Anterior cingulate cortex (tissue), 58 donors: ENCODE data around the gene GAPDH.
A peak's percentile ranks its signal among the peaks of the same experiment; 100 is the strongest.
"Not testable (repeated sequence)": the region's sequence is repeated elsewhere in the genome, so short reads cannot be mapped to it uniquely, and the experiment has no call there.

ENCODE experiments used
- DNase-seq, 58 donors: peaks; one replicate each; lab custom pipeline; 2025; lab: John Stamatoyannopoulos, UW

The GAPDH gene

DNA sequence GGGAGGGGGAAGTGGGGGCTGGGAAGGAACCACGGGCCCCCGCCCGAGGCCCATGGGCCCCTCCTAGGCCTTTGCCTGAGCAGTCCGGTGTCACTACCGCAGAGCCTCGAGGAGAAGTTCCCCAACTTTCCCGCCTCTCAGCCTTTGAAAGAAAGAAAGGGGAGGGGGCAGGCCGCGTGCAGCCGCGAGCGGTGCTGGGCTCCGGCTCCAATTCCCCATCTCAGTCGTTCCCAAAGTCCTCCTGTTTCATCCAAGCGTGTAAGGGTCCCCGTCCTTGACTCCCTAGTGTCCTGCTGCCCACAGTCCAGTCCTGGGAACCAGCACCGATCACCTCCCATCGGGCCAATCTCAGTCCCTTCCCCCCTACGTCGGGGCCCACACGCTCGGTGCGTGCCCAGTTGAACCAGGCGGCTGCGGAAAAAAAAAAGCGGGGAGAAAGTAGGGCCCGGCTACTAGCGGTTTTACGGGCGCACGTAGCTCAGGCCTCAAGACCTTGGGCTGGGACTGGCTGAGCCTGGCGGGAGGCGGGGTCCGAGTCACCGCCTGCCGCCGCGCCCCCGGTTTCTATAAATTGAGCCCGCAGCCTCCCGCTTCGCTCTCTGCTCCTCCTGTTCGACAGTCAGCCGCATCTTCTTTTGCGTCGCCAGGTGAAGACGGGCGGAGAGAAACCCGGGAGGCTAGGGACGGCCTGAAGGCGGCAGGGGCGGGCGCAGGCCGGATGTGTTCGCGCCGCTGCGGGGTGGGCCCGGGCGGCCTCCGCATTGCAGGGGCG, at the start of gene GAPDH:
TSS of gene GAPDH (plus strand) at position 595 of the 772 bp plus-strand sequence. CDS start 316 bp downstream, outside the sequence.
- DNase-seq = peak; percentile 78 to 98 (median 95)

GRCh38 chr12:6488240-6488639, 46.1 kb upstream of the GAPDH start:
- no peak for DNase-seq

DNA sequence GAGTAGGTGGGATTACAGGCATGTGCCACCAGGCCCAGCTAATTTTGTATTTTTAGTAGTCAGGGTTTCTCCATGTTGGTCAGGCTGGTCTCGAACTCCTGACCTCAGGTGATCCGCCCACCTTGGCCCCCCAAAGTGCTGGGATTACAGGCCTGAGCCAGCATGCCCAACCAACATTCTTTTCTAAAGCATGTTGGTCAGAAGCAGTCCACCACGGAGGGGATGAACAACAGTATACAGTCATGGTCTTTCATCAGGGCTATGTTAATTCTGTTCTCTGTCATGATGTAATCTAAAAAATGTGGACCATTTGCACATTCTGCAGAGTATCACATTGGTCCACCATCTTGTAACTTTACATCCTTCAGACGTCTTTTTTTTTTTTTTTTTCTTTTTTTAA, 44.9 kb upstream of the GAPDH start:
- DNase-seq = no peak

GRCh38 chr12:6490673-6491072, 43.6 kb upstream of the GAPDH start:
- DNase-seq = not testable (repeated sequence)

DNA sequence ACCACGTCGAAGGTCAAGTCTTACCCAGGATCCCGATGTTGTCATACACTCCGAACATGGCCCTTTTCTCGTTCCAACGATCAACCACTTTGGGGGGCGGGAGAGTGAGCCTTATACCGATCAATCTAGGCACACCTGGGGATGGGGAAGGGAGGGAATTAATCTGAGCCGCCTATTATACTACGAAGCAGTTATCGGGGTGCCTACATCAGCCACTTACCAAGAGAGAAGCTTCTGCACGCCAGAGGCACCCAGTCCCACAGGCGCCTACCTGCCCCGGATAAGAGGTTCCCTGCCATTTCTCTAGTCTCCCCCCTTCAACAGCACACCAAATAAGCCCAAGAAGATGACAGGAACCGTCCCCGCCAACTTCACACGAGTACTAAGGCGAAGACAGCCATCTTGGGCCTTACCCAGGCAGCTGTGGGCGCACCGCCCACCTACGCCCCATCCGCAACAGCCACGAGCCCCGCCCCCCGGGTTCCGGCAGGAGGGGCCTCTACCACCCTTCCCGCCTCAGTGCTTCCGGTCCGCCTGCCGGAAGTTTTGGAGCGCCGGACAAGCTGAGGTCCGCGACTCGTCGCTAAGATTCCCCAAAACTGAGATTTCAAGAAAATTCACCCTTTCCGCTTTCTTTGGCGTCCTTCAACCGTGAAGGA, 41.4 kb upstream of the GAPDH start, which contains the start of gene MRPL51:
TSS of gene MRPL51 (minus strand) at position 425 of the 659 bp plus-strand sequence. CDS start at position 299, 126 bp downstream.
- DNase-seq = peak; percentile 26 to 98 (median 91)

GRCh38 chr12:6493497-6494257, 40.6 kb upstream of the GAPDH start, which contains the start of gene NCAPD2:
Gene NCAPD2 (plus strand): TSS chr12:6494102. CDS start chr12:6495099, 997 bp downstream.
- peak; percentile 38 to 97 (median 94) for DNase-seq

GRCh38 chr12:6494258-6494743, 40.0 kb upstream of the GAPDH start:
- DNase-seq = no peak

DNA sequence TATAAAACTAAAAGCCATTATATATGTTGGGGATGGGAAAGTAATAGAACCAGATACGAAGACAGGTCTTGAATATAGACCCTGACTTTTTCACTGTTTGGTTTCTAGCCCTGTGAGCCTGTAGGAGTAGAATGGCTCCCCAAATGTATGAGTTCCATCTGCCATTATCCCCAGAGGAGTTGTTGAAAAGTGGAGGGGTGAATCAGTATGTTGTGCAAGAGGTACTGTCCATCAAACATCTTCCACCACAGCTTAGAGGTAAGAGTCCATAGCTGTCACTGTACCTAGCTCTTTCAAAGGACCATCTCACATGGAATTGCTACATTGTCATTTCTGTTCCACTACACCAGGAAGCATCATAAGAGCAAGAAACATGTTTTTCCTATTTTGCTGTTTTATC, 39.3 kb upstream of the GAPDH start:
- DNase-seq = no peak

DNA sequence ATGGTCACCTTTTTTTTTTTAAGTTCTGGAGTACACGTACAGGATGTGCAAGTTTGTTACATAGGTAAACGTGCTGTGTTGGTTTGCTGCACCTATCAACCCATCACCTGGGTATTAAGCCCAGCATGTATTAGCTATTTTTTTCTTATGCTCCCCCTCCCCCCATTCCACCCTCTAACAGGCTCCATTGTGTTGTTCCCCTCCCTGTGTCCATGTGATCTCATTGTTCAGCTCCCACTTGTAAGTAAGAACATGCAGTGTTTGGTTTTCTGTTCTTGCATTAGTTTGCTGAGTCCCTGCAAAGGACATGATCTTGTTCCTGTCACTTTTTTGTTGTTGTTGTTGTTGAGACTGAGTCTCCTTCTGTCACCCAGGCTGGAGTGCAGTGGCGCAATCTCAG, 37.0 kb upstream of the GAPDH start:
- DNase-seq = peak in 19 of 58 donors; percentile 1 to 69 (median 17)

- DNase-seq = no peak
Measured at GRCh38 chr12:6500466-6500865, 33.9 kb upstream of the GAPDH start.

DNA sequence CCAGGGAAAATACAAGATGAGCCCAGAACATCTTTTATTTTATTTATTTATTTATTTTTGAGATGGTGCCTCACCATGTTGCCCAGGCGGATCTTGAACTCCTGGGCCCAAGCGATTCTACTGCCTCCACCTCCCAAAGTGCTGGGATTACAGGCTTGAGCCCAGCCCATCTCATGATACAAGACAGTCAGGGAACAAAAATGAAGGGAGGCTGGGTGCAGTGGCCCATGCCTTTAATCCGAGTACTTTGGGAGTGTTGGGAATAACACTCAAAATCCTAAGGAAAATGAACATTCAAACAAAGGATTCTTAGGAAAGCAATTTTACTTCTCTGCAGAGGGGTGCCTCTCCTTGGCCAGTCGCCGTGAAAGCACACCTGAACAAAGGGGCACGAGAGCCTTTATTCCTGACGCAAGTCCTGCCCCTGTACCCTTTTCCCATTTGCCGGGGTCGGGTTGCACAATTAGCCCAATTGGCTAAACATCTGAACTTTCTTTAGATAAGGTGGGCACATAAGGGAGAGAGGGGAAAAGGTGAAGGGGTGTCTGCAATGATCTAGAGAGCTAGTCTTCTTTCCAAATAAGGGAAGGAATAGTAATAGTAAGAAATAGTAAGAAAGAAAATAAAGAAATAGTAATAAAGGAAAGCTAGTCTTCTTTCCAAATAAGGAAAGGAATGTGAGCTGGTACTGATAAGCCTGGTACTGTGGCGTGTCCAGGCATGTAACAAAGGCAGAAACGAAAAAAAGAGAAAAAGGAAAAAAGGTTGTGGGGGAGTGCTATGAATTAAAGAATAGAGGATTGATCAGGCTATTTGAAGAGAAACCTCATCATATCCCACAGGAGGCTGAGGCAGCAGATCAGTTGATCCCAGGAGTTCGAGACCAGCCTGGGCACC, 27.0 kb upstream of the GAPDH start:
- DNase-seq = no peak

DNA sequence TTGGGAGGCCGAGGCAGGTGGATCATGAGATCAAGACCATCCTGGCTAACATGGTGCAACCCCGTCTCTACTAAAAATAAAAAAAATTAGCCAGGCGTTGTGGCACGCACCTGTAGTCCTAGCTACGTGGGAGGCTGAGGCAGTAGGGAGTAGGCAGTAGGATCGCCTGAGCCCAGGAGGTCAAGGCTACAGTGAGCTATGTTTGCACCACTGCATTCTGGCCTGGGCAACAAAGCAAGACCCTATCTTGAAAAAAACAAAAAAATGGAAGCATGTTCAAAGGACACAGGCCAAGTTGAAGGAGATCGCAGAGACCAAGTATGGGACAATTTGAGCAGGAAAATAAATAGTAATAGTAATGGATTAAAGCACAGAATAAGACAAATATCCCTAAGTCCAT, 26.2 kb upstream of the GAPDH start:
- DNase-seq = no peak

DNA sequence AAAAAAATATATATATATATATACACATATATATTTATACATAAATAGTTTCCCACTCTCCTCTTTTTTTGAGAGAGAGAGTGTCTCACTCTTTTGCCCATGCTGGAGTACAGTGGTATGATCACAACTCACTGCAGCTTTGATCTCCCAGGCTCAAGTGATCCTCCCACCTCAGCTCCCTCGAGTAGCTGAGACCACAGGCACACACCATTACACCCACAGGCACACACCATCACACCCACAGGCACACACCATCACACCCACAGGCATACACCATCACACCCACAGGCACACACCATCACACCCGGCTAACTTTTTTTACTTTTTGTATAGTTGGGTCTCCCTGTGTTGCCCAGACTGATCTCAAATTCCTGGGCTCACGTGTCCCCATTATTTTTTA, 14.1 kb upstream of the GAPDH start:
- no peak for DNase-seq

DNA sequence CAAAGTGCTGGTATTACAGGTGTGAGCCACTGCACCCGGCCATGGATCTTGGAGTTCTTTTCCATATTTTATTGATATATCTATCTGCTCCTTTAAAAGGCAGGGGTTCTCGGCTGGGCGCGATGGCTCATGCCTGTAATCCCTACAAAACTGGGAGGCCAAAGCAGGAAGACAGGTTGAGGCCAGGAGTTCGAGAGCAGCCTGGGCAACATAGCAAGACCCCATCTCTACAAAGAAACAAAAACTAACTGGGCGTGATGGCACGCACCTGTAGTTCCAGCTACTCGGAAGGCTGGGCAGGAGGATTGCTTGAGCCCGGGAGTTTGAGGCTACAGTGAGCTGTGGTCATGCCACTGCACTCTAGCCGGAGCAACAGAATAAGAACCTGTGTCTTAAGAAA, 12.1 kb upstream of the GAPDH start:
- no peak for DNase-seq

DNA sequence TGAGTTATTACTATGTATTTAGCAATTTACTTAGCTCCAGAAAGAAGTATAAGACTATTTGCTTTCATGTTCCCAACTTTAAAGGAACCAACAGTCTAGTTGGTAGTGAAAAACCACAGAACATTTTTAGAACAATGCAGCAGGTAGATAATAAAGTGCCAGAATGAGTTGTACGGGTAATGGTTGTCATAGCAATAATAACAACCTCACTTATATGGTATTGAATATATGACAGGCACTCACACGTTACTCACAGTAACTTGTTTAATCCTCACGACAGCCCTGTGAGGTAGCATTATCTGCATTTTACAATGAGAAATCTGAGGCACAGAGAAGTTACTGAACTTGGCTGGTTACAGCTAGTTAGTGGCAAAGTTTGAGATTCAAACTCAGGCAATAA, 10.6 kb upstream of the GAPDH start:
- DNase-seq = no peak

DNA sequence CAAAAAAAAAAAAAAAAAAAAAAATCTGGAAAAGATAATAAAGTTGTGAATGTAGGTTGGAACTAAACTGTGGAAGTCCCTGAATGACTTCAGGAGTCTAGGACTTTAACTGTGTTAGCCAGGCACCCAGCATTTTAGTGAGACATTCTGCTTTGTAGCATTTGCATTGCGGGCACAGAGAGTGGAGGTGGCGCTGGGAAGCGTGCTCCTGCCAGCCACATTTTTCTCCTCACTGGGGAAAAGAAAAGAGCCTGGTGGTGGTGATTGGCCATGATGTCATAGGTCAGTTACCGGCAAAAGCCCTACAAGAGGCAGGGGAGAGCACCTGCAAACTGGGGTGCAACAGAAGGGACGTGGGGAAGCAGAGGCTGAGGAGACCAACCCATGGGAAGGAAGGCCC, 9.7 kb upstream of the GAPDH start:
- no peak for DNase-seq

DNA sequence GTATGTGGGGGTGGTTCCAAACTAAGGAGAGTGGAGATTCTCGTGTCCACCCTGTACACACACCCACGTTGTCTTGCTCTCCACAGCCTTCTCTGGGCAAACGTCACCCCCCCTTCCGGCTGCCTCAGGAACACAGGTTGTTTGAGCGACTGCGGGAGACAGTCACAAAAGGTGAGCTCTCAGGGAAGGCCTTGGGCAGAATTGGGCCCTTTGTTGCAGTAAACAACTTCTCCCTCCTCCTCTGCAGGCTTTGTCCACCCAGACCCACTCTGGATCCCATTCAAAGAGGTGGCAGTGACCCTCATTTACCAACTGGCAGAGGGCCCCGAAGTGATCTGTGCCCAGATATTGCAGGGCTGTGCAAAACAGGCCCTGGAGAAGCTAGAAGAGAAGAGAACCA, 8.1 kb upstream of the GAPDH start:
- DNase-seq = no peak

GRCh38 chr12:6526766-6527525, 7.4 kb upstream of the GAPDH start:
- DNase-seq = no peak

- DNase-seq = no peak
Measured at GRCh38 chr12:6527711-6528110, 6.6 kb upstream of the GAPDH start.
